DOHH2 (cell line): Measurements from ENCODE around the gene TMEM9.

ENCODE experiments used
- H3F3A ChIP-seq: fragments of 200-600 bp; sonication (generic), shearing (Covaris generic); 2 replicates; pipeline ENCODE4 v1.6.0; 2016; ENCODE audit warnings: antibody characterized with exemption, mild to moderate bottlenecking; ENCODE audit not compliant: control insufficient read depth, insufficient read depth
- H3K27ac ChIP-seq: fragments of 200-600 bp; sonication (generic); 2 replicates; pipeline ENCODE4 v1.5.1; 2014; ENCODE audit warnings: low read depth, mild to moderate bottlenecking, low read length, moderate library complexity
- H3K27me3 ChIP-seq: fragments of 200-600 bp; sonication (generic); 2 replicates; pipeline ENCODE4 v1.6.1; 2014; ENCODE audit warnings: mild to moderate bottlenecking, low read length, mixed read lengths; ENCODE audit not compliant: control insufficient read depth
- H3K36me3 ChIP-seq: fragments of 200-600 bp; sonication (generic); 2 replicates; pipeline ENCODE4 v1.6.1; 2014; ENCODE audit warnings: mild to moderate bottlenecking, low read length, moderate library complexity, mixed read lengths; ENCODE audit not compliant: control insufficient read depth
- H3K4me1 ChIP-seq: fragments of 200-600 bp; sonication (generic); 2 replicates; pipeline ENCODE4 v1.6.1; 2014; ENCODE audit warnings: mild to moderate bottlenecking, low read length, mixed read lengths; ENCODE audit not compliant: control insufficient read depth
- H3K4me2 ChIP-seq: fragments of 200-600 bp; sonication (generic); 2 replicates; pipeline ENCODE4 v1.6.0; 2014; ENCODE audit warnings: mild to moderate bottlenecking, low read length, moderate library complexity
- H3K4me3 ChIP-seq: fragments of 200-600 bp; sonication (generic); 2 replicates; pipeline ENCODE4 v1.5.1; 2014; ENCODE audit warnings: mild to moderate bottlenecking, low read length, mixed read lengths
- H3K79me2 ChIP-seq: fragments of 200-600 bp; sonication (generic); 2 replicates; pipeline ENCODE4 v1.6.1; 2014; ENCODE audit warnings: mild to moderate bottlenecking, low read length, mixed read lengths; ENCODE audit not compliant: control insufficient read depth
- H3K9me2 ChIP-seq: fragments of 200-600 bp; sonication (generic); replicated peaks from 2 replicates; pipeline ENCODE4 v1.6.1; 2014; ENCODE audit warnings: mild to moderate bottlenecking, low read length, mixed read lengths; ENCODE audit not compliant: control insufficient read depth
- H3K9me3 ChIP-seq: fragments of 200-600 bp; sonication (generic); 2 replicates; pipeline ENCODE4 v1.6.1; 2014; ENCODE audit warnings: antibody characterized with exemption, low read length, mixed read lengths; ENCODE audit not compliant: control insufficient read depth, insufficient read depth
- H4K20me1 ChIP-seq: fragments of 200-600 bp; sonication (generic); 2 replicates; pipeline ENCODE4 v1.6.0; 2014; ENCODE audit warnings: low read depth, mild to moderate bottlenecking, antibody characterized with exemption, low read length, moderate library complexity; ENCODE audit not compliant: control insufficient read depth, insufficient read depth
- CTCF ChIP-seq: fragments of 200-600 bp; sonication (generic); IDR thresholded peaks from one replicate; pipeline ENCODE4 v1.5.1; 2014; ENCODE audit warnings: antibody characterized with exemption, mild to moderate bottlenecking, low read depth, low read length; ENCODE audit not compliant: poor library complexity, severe bottlenecking
- EZH2phosphoT487 ChIP-seq: fragments of 200-600 bp; sonication (generic); IDR thresholded peaks from 2 replicates; pipeline ENCODE4 v1.6.1; 2017; ENCODE audit warnings: borderline replicate concordance, mild to moderate bottlenecking, antibody characterized with exemption, low read length, moderate library complexity, mixed read lengths

The TMEM9 gene

GRCh38 chr1:201125800-201126199 is 28.5 kb downstream of the TMEM9 start:
- Histone ChIP-seq H3F3A (no peaks in the 10 kb centered on the region), H3K4me2 (no peak overlapping the region), H3K9me3 (no peaks in the 10 kb centered on the region), H3K9me2 (no peaks in the 10 kb centered on the region), H3K4me1 (no peaks in the 10 kb centered on the region), H3K79me2 (no peaks in the 10 kb centered on the region), H3K27ac (no peak overlapping the region), H3K36me3 (no peaks in the 10 kb centered on the region), H3K4me3 (no peak overlapping the region), H4K20me1 (no peaks in the 10 kb centered on the region), H3K27me3 (peaks cover 24% of the 10 kb centered on the region; the same call in 1 of the 2 replicates)
- TF ChIP-seq EZH2phosphoT487 (no peak), CTCF (no peak)

- no peak for TF ChIP-seq EZH2phosphoT487
- no peak for TF ChIP-seq CTCF
- no peaks in the 10 kb centered on the region for H3K9me3 ChIP-seq
- 0 out of 2 replicates have a peak, but pooled peaks cover under 1% of the 10 kb centered on the region for H3K4me1 ChIP-seq
- peaks cover 27% of the 10 kb centered on the region; the same call in 1 of the 2 replicates for H3K27me3 ChIP-seq
- no peaks in the 10 kb centered on the region for H4K20me1 ChIP-seq
- no peaks in the 10 kb centered on the region for H3K9me2 ChIP-seq
- H3K27ac ChIP-seq: no peak overlapping the region
- no peaks in the 10 kb centered on the region for H3K36me3 ChIP-seq
- H3K4me3 ChIP-seq: no peak overlapping the region
- H3F3A ChIP-seq: no peaks in the 10 kb centered on the region
- H3K79me2 ChIP-seq: no peaks in the 10 kb centered on the region
- H3K4me2 ChIP-seq: no peak overlapping the region
Measured at GRCh38 chr1:201125019-201125418, 29.3 kb downstream of the TMEM9 start.

- Histone ChIP-seq H3K4me3 (no peak overlapping the region), H3K4me1 (0 out of 2 replicates have a peak, but pooled peaks cover 3% of the 10 kb centered on the region), H3K4me2 (no peak overlapping the region), H3K9me2 (no peaks in the 10 kb centered on the region), H3K79me2 (no peaks in the 10 kb centered on the region), H3K27ac (no peak overlapping the region), H3K27me3 (peaks cover 32% of the 10 kb centered on the region; the same call in 1 of the 2 replicates), H4K20me1 (no peaks in the 10 kb centered on the region), H3F3A (no peaks in the 10 kb centered on the region), H3K36me3 (no peaks in the 10 kb centered on the region), H3K9me3 (no peaks in the 10 kb centered on the region)
- TF ChIP-seq EZH2phosphoT487: no peak
Measured at GRCh38 chr1:201123866-201124265, 30.4 kb downstream of the TMEM9 start.

GRCh38 chr1:201122321-201122957 is 31.8 kb downstream of the TMEM9 start:
- Histone ChIP-seq H3K4me3 (no peak overlapping the region), H3K27me3 (peaks cover 36% of the 10 kb centered on the region; the same call in 1 of the 2 replicates), H3F3A (no peaks in the 10 kb centered on the region), H3K4me2 (no peak overlapping the region), H3K79me2 (no peaks in the 10 kb centered on the region), H3K4me1 (0 out of 2 replicates have a peak, but pooled peaks cover 3% of the 10 kb centered on the region), H3K9me2 (no peaks in the 10 kb centered on the region), H3K27ac (no peak overlapping the region), H4K20me1 (no peaks in the 10 kb centered on the region), H3K9me3 (no peaks in the 10 kb centered on the region), H3K36me3 (no peaks in the 10 kb centered on the region)
- TF ChIP-seq CTCF (no peak), EZH2phosphoT487 (no peak)
